ENCODE data around the gene CNPY1. TPM values are rescaled to one million over a fixed set of nuclear protein-coding genes. Genes with fewer than 3 reads are reported as not detected.

The CNPY1 gene
- total and polyA plus RNA-seq, 2 of the 8 experiments (the other 6 are each of a cell fraction or from before 2014, with no cell fraction given) = not detected

DNA sequence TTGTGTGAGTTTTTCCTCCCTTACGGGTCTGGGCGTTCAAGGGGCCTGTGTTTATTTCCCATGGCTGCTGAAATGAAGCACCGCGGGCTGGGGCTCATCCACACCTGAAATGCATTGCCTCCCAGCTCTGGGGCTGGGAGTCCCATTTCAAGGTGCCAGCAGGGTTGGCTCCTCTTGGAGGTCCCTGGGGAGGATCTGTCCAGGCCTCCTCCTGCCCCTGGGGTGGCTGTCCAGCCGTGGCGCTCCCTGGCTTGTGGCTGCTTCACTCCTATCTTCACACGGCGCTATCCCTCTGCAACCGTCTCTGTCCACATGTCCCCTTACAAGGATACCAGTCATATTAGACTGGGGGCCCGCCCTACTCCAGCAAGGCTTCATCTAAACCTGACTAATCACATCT is 41.1 kb upstream of the CNPY1 start (continued):
- TF ChIP-seq, protein P1, sequence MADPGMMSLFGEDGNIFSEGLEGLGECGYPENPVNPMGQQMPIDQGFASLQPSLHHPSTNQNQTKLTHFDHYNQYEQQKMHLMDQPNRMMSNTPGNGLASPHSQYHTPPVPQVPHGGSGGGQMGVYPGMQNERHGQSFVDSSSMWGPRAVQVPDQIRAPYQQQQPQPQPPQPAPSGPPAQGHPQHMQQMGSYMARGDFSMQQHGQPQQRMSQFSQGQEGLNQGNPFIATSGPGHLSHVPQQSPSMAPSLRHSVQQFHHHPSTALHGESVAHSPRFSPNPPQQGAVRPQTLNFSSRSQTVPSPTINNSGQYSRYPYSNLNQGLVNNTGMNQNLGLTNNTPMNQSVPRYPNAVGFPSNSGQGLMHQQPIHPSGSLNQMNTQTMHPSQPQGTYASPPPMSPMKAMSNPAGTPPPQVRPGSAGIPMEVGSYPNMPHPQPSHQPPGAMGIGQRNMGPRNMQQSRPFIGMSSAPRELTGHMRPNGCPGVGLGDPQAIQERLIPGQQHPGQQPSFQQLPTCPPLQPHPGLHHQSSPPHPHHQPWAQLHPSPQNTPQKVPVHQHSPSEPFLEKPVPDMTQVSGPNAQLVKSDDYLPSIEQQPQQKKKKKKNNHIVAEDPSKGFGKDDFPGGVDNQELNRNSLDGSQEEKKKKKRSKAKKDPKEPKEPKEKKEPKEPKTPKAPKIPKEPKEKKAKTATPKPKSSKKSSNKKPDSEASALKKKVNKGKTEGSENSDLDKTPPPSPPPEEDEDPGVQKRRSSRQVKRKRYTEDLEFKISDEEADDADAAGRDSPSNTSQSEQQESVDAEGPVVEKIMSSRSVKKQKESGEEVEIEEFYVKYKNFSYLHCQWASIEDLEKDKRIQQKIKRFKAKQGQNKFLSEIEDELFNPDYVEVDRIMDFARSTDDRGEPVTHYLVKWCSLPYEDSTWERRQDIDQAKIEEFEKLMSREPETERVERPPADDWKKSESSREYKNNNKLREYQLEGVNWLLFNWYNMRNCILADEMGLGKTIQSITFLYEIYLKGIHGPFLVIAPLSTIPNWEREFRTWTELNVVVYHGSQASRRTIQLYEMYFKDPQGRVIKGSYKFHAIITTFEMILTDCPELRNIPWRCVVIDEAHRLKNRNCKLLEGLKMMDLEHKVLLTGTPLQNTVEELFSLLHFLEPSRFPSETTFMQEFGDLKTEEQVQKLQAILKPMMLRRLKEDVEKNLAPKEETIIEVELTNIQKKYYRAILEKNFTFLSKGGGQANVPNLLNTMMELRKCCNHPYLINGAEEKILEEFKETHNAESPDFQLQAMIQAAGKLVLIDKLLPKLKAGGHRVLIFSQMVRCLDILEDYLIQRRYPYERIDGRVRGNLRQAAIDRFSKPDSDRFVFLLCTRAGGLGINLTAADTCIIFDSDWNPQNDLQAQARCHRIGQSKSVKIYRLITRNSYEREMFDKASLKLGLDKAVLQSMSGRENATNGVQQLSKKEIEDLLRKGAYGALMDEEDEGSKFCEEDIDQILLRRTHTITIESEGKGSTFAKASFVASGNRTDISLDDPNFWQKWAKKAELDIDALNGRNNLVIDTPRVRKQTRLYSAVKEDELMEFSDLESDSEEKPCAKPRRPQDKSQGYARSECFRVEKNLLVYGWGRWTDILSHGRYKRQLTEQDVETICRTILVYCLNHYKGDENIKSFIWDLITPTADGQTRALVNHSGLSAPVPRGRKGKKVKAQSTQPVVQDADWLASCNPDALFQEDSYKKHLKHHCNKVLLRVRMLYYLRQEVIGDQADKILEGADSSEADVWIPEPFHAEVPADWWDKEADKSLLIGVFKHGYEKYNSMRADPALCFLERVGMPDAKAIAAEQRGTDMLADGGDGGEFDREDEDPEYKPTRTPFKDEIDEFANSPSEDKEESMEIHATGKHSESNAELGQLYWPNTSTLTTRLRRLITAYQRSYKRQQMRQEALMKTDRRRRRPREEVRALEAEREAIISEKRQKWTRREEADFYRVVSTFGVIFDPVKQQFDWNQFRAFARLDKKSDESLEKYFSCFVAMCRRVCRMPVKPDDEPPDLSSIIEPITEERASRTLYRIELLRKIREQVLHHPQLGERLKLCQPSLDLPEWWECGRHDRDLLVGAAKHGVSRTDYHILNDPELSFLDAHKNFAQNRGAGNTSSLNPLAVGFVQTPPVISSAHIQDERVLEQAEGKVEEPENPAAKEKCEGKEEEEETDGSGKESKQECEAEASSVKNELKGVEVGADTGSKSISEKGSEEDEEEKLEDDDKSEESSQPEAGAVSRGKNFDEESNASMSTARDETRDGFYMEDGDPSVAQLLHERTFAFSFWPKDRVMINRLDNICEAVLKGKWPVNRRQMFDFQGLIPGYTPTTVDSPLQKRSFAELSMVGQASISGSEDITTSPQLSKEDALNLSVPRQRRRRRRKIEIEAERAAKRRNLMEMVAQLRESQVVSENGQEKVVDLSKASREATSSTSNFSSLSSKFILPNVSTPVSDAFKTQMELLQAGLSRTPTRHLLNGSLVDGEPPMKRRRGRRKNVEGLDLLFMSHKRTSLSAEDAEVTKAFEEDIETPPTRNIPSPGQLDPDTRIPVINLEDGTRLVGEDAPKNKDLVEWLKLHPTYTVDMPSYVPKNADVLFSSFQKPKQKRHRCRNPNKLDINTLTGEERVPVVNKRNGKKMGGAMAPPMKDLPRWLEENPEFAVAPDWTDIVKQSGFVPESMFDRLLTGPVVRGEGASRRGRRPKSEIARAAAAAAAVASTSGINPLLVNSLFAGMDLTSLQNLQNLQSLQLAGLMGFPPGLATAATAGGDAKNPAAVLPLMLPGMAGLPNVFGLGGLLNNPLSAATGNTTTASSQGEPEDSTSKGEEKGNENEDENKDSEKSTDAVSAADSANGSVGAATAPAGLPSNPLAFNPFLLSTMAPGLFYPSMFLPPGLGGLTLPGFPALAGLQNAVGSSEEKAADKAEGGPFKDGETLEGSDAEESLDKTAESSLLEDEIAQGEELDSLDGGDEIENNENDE (IDR thresholded peaks at IDR 0.05; ENCODE audit: insufficient replicate concordance, low read length) = no peak
- TF ChIP-seq EZH2 (IDR thresholded peaks at IDR 0.05; ENCODE audit: low read depth, low read length, severe bottlenecking) (no peak), GTF2F1 (IDR thresholded peaks at IDR 0.05; ENCODE audit: borderline replicate concordance, low read depth, low read length) (no peak), PHF8 (conservative IDR thresholded peaks at IDR 0.05; ENCODE audit: low read depth, low read length) (no peak), SAP30 (IDR thresholded peaks at IDR 0.05; ENCODE audit: insufficient read depth, insufficient replicate concordance, low read length) (no peak), NRF1 (IDR thresholded peaks at IDR 0.05; ENCODE audit: low read depth, low read length) (no peak), BACH1 (IDR thresholded peaks at IDR 0.05; ENCODE audit: low read length) (no peak), GABPA (IDR thresholded peaks at IDR 0.05; ENCODE audit: borderline replicate concordance, insufficient read depth, low read length) (no peak), KDM5A (IDR thresholded peaks at IDR 0.05; ENCODE audit: low read length) (no peak), SP1 (IDR thresholded peaks at IDR 0.05; ENCODE audit: low read depth, low read length) (no peak), TBP (IDR thresholded peaks at IDR 0.05; ENCODE audit: low read depth, low read length) (no peak)

Measured in H1 (cell line).